ENCODE data around the gene IL10RA.
"Not testable (repeated sequence)": the region's sequence is repeated elsewhere in the genome, so short reads cannot be mapped to it uniquely, and the experiment has no call there.

The IL10RA gene

DNA sequence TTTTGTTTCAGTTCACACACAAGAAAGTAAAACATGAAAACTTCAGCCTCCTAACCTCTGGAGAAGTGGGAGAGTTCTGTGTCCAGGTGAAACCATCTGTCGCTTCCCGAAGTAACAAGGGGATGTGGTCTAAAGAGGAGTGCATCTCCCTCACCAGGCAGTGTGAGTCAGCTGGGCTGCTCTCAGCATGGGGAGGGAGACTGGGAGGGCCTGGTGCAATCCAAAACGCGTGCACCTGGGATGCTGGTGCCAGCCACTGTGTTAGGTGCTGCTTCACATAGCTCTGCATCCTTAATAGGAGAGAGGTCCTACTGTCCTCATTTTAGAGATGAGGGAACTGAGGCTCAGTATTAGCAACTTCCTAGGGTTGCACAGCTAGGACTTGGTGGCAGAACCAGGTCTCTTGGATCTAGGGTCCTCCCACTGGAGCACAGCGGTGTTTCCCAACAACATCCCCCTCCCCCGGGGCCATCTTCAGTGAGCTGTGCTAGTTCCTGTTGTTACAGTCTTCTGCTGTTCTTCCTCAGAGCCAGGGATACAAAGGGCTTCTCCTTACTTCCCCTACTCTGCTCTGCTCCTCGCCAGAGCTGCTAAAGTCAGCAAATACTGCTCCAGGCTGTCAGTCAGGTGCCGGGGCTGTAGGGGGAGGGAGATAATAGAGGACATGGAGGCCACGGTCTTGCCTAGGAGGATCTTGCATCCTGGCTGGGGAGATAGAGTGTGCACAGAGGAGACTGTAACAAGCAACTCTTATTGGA, 8.0 kb downstream of the IL10RA start:
- DNase-seq, result peak in 3 of 14 donors; percentile 34 to 40 (median 37)

DNA sequence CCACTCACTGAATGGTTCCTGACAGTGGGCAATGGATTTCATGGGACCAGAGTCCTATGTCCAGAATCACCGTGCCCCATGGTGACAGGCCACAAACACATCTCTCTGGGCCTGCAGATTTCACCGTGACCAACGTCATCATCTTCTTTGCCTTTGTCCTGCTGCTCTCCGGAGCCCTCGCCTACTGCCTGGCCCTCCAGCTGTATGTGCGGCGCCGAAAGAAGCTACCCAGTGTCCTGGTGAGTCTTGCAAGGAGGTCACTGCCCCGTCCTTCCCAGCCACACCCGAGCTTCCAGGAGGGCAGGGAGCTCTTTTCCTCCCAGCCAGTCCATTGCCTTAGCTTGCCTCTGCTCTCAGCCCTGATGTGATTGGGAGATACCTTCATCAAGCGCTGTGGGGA, 9.3 kb downstream of the IL10RA start:
- no peak for DNase-seq

DNA sequence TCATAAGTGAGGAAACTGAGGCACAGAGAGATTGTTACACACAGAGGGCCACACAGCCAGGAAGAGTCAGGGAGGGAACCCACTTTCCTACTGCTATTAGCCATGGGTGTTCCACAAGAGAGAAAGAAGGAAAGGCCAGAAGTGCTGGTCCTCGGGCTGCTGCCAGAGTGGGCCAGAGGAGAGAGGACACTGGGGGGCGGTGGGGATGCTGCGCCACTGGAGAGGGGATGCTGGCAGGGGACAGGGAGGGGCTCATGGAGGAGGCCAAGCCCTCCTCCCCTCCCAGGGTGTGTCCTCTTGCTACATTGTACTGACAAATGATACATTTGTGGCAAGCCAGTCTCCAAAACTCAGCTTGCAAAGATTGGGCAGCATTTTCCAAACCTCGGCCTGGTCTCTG, 9.9 kb downstream of the IL10RA start:
- DNase-seq, result no peak

DNA sequence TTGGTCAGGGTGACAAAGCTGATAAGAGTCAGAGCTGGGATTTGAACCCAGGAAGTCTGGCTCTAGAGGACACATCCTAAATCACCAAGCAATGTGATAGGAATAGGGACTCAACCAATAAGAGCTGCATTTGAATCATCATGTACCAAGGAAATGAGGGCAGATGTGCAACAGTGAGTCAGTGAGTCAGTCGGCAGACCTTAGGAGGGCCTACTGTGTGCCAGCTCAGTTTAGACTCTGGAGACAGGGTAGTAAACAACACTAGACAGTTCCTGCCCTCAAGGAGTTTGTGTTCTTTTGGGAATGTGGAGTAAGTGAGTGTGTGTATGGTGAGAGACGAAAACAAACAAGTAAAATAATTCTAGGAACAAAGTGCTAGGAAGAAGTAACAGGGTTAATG, 11.2 kb downstream of the IL10RA start:
- DNase-seq, result no peak

DNA sequence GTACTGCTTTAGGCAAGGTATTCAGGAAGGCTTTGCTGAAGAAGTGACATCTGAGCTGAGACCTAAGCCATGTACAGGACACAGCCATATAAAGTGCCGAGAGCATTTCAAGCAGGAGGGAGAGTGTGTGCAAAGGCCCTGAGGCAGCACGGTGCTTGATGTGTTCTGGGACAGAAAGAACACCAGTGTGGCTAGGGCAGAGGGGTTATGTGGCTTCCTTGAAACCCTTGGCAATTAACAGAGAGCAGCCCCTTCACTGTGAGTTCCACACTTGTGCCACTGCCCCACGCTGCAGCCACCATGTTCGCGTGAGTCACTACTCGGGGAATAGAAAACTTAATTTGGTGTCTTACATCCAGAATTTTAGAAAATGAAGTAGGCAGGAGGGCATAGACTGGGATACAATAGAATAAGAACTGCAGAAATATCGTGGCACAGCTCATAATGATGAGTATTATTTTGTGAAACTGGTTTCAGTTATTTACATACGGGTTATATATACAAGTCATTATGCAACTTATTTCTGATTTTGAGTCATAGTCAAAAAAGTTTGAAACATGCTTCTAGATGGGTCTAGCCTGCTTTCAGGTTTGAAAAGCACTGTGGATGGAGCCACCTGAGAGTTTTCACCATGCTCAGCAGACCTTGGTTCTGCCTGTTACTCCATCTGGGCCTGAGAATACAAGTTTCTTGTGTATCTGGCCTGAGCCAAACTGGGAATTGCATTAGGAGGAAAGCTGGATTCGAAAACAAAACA, 11.8 kb downstream of the IL10RA start:
- no peak for DNase-seq

DNA sequence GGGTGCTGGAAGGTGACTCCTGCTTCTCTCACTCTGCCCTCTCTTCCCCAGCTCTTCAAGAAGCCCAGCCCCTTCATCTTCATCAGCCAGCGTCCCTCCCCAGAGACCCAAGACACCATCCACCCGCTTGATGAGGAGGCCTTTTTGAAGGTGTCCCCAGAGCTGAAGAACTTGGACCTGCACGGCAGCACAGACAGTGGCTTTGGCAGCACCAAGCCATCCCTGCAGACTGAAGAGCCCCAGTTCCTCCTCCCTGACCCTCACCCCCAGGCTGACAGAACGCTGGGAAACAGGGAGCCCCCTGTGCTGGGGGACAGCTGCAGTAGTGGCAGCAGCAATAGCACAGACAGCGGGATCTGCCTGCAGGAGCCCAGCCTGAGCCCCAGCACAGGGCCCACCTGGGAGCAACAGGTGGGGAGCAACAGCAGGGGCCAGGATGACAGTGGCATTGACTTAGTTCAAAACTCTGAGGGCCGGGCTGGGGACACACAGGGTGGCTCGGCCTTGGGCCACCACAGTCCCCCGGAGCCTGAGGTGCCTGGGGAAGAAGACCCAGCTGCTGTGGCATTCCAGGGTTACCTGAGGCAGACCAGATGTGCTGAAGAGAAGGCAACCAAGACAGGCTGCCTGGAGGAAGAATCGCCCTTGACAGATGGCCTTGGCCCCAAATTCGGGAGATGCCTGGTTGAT, 12.6 kb downstream of the IL10RA start:
- no peak for DNase-seq

DNA sequence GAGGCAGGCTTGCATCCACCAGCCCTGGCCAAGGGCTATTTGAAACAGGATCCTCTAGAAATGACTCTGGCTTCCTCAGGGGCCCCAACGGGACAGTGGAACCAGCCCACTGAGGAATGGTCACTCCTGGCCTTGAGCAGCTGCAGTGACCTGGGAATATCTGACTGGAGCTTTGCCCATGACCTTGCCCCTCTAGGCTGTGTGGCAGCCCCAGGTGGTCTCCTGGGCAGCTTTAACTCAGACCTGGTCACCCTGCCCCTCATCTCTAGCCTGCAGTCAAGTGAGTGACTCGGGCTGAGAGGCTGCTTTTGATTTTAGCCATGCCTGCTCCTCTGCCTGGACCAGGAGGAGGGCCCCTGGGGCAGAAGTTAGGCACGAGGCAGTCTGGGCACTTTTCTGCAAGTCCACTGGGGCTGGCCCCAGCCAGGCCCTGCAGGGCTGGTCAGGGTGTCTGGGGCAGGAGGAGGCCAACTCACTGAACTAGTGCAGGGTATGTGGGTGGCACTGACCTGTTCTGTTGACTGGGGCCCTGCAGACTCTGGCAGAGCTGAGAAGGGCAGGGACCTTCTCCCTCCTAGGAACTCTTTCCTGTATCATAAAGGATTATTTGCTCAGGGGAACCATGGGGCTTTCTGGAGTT, 13.3 kb downstream of the IL10RA start:
- no peak for DNase-seq

DNA sequence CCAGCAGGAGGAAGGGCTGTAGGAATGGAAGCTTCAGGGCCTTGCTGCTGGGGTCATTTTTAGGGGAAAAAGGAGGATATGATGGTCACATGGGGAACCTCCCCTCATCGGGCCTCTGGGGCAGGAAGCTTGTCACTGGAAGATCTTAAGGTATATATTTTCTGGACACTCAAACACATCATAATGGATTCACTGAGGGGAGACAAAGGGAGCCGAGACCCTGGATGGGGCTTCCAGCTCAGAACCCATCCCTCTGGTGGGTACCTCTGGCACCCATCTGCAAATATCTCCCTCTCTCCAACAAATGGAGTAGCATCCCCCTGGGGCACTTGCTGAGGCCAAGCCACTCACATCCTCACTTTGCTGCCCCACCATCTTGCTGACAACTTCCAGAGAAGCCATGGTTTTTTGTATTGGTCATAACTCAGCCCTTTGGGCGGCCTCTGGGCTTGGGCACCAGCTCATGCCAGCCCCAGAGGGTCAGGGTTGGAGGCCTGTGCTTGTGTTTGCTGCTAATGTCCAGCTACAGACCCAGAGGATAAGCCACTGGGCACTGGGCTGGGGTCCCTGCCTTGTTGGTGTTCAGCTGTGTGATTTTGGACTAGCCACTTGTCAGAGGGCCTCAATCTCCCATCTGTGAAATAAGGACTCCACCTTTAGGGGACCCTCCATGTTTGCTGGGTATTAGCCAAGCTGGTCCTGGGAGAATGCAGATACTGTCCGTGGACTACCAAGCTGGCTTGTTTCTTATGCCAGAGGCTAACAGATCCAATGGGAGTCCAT, 14.1 kb downstream of the IL10RA start:
- no peak for DNase-seq

DNA sequence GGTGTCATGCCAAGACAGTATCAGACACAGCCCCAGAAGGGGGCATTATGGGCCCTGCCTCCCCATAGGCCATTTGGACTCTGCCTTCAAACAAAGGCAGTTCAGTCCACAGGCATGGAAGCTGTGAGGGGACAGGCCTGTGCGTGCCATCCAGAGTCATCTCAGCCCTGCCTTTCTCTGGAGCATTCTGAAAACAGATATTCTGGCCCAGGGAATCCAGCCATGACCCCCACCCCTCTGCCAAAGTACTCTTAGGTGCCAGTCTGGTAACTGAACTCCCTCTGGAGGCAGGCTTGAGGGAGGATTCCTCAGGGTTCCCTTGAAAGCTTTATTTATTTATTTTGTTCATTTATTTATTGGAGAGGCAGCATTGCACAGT, 14.6 kb downstream of the IL10RA start:
- no peak for DNase-seq

DNA sequence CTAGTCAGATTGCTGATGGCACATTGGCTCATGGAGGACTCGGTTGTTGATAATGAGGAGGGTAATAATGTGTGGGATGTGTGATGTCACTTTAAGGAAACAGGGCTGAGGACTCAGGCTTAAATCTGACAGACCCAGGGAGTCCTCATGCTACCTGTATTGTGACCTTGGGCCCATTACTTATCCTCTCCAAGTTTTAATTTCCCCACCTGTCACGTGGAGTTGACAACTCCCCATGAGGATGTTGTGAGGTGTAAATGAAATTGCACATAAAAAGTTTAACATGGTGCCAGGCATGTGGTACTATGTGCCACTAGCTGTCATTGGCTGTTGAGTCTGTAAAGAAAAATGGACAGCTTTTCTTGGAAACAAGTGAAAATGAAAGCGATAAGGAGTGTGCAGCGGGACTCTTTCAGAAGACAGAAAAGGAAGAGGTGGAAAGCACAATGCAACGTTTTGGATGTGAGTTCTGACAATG, 15.3 kb downstream of the IL10RA start:
- DNase-seq, result no peak

DNA sequence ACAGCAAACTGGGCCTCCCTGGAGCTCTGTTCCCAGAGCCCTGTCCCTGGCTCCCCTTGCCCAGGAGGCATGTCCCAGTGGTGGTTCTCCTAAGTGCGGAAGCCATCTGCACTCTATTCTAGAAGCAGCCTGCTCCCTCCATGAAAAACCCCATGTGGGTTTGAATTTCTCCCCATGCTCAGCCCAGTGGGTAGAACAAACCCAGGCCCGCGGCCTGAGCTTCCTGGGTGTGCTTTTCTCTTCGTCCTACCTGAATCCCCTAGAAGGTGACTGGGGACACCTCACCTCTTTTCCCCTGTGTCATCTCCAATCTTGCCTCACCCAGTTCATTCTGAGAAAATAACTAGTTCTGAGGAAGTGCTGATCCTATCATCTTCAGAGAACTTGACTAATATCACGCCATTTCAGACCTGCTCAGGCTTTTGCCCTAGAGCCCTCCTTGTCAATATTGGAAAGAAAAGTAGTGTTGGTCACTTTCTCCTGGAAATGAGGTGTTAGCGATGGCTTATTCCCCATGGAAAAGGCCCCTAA, 15.9 kb downstream of the IL10RA start:
- DNase-seq, result no peak

DNA sequence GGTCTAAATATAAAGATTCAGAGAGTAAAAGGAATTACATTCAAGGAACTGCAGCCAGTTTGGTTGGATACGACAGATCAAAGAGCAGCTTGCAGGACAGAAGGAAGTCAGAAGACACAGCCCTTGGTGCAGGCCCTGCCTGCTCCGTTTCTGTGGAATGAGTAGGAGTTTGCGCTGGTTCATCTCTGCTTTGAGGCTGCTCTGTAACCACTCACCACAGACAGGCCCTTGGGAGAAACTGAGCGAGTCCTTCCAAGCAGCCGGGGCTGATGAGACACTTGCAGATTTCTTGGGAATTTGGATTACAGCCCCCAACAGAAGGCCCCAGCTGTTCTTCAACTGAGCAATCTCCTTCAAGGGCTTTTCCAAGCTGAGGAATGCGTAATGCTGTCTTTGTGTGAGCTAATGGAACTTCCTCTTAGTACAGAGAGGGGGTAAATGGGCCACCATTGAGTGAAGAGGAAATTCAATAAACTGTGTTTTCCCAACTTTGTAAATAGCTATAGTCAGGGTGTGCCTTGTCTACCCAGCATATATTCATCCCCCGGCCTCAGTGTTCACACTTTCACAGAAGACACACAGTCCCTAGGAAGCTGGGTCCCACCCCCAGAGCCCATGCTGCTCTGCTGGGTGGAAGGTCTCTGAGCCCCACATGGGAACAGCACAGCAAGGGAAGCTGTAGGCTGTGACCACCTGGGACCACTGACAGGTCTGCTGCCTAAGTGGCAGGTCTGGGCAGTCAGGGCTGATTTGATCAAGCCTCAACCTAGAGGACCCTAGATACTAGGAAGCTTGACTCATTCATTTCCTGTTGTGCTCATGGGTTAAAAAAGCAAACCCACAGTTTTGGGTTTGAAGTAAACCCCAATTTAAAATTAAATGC, 16.6 kb downstream of the IL10RA start:
- no peak for DNase-seq

DNA sequence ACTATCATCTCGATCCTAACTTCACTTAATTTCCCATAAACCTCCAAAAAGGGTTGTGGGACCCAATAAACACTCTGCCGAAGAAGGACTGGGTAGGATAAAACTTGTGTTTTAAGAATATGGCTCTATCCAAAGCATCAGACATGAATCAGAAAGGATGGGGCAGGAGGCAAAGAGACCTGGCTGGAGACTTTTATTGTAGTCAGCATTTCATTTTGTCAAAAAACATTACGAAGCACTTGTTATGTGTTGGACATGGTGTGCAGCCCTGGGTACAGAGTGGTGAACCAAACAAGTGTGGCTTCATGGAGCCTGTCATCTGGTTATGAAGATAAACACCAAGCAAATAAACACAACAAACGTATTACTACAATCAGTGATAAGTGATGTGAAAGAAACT, 17.3 kb downstream of the IL10RA start:
- DNase-seq, result no peak

DNA sequence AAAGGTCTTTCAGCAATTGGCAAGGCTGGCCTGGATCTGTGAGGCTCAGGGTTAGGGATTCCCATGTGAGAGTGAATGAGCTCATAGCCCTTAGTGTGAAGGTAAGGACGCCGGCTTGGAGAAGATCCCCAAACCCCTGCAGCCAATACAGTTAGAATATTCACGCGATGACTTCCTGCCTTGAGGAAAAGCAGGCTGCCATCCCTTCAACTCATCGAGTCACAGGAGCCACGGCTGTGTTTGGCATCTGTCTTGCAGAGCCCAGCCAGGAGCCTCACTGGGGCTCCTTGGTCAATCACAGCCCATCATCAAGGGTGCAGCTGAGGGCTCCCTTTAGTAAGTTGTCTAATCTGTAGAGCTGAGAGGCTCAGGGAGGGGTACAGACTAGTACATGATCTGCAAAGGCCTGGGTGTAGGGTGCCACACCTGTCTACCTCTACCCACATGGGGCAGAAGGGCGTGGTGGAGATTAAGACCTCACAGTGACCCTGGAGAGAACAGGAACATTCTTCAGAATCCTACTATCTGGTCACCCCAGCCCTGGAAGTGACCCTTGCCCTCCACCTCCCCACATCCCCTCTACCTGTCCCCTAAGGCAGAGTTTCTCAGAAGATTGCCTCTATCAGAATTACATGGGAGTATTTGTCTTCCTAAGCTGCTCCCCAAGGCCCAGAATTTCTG, 18.5 kb downstream of the IL10RA start:
- DNase-seq, result no peak

DNA sequence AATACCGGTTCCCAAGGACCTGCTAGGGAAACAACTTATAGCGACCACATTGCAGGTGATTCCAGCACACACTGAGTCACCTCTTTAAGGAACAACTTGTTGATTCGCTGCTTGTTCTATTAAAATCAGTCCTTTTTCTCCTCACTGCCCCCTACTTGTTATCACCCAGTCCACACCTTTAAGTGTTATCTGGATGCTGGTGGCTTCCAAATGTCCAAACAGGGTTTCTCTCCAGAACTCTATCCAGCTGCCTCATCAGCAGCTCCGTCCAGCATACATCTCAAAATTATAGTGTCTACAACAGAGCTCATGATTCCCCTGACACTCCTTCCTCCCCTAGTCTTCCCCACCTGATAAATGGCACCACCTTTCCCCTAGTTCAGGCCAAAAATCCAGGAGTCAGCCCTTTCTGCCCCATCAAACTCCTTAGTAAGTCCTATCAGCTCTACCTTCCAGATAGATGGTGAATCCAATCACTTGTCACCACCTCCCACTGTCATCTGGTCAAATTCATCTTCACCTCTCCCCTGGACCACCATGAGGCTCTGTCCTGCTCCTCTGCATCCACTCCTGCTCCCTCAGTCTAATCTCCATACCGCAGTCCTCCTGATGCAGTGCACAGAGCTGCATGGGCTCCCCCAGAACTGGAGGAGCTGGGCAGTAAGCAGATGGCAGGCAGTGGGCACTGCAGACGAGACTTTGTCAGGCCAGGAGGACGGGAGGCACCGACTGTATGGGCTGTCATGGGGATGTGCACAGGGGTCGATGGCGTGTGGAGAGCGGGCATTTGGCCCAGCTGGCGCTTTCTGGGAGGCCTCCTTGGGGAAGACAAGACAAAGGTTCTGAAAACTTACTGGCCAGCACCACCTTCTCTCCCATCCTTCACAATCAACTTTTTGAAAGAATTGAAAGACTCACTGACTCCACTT, 19.3 kb downstream of the IL10RA start:
- no peak for DNase-seq

DNA sequence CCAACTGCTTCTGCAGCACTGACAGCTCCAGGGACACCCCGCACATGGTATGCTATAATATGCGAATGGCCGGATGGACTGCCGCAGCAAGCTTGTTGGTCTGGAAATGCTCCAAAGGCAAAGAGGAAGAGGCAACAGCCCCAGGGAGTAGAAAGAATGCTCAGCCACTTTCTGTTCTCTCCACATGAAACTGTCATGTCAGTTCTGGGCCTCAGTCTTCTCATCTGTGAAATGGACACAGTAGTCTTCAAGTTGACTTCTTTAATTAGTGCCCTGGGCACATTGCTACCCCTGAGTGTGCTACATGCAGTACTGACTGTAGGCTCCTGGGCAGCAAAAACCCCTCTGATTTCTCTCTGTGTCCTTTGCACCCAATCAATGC, 19.9 kb downstream of the IL10RA start:
- no peak for DNase-seq

DNA sequence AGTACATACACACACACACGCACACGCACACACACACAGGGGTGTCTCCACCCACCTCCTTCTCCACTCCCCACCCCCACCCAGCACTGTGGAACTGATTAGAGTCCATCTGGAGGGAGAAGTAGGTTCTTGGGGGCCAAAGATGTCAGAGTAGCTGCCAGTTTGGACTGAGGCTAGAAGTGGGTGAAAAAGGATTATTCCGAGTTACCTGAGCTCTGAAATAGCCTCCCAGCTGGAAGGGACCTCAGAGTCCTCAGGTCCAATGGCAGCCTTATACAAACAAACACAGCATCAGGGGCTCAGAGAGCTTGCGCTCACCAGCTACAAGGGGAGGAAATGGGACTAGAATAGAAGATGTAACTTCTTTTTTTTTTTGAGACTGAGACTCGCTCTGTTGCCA, 20.8 kb downstream of the IL10RA start:
- DNase-seq, result no peak

DNA sequence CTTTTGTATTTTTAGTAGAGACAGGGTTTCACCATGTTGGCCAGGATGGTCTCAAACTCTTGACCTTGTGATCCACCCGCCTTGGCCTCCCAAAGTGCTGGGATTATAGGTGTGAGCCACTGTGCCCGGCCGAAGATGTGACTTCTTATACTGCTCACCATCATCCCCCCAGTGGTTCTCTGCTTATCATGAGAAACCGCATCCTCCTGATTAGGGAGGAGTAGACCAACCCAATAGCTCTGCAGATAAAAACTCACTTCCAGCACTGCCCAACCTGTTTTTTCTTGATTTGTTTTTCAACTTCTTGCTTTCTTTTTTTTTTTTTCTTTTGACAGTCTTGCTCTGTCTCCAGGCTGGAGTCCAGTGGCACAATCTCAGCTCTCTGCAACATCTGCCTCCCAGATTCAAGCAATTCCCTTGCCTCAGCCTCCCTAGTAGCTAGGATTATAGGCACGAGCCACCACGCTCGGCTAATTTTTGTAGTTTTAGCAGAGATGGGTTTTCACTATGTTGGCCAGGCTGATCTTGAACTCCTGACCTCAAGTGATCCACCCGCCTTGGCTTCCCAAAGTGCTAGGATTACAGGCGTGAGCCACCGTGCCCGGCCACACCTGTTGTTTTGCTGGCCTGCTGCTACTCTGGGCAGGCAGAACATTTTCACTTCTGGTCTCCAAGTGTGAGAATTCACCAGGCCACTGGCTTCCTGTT, 21.5 kb downstream of the IL10RA start:
- DNase-seq, result not testable (repeated sequence)

Measured in C1 segment of cervical spinal cord (tissue), 14 donors.